GM12878 (cell line): ENCODE results near the gene SFXN5. TPM values are rescaled to one million over a fixed set of nuclear protein-coding genes. Genes with fewer than 3 reads are reported as not detected.

Experiments used
- ATAC-seq: fragments of 200-7000 bp; cut with Tn5 transposase; 3 replicates; pipeline ENCODE4 v1.9.1; 2020; ENCODE audit warnings: mild to moderate bottlenecking, moderate library complexity
- BruUV-seq: library from RNA; stranded (reverse); fragments of 400-500 nt; replicated peaks from 2 replicates; lab custom pipeline; 2021; lab: Mats Ljungman, UMichigan
- CTCF ChIA-PET: fragments of 300-600 bp; sonication (Branson Sonifier 250); formaldehyde crosslinking; extraction: SDS; loops from one replicate; lab custom pipeline; 2021; ENCODE audit warnings: inconsistent platforms; lab: Yijun Ruan, JAX
- POLR2A ChIA-PET: fragments of 350-600 bp; formaldehyde crosslinking; extraction: SDS; loops from one replicate; lab custom pipeline; 2021; ENCODE audit warnings: inconsistent platforms; lab: Charles Lee
- RAD21 ChIA-PET: fragments of 300-600 bp; sonication (Branson Sonifier 250); formaldehyde crosslinking; loops from one replicate; lab custom pipeline; 2023; ENCODE audit warnings: antibody characterized with exemption; ENCODE audit not compliant: unreplicated experiment; lab: Charles Lee
- SMC1A ChIA-PET: fragments of 300-600 bp; sonication (Branson Sonifier 250); formaldehyde crosslinking; loops from one replicate; lab custom pipeline; 2023; ENCODE audit not compliant: unreplicated experiment, uncharacterized antibody; lab: Charles Lee
- DNase-seq: peaks from one replicate; pipeline ENCODE4 v3.0.0-alpha.2; 2011; ENCODE audit warnings: low read depth, low spot score
- FAIRE-seq: peaks from 3 replicates; lab custom pipeline; 2011; peaks lifted over from hg19 to GRCh38; lab: Jason Lieb, UNC
- H2AFZ ChIP-seq: 2 replicates; pipeline ENCODE4 v1.6.0; 2011; ENCODE audit warnings: low read depth, low read length, control low read depth; ENCODE audit not compliant: control insufficient read depth
- H3K27ac ChIP-seq: 2 replicates; pipeline ENCODE4 v1.5.1; 2011; ENCODE audit warnings: control low read depth; ENCODE audit not compliant: control insufficient read depth, insufficient read depth
- H3K27me3 ChIP-seq, 2 experiments: replicated peaks in 1 of 2; 2 replicates each; pipeline versions ENCODE4 v1.6.0 to v1.6.1; 2011; ENCODE audit warnings: low read length in 1 of 2; ENCODE audit not compliant: control insufficient read depth in 2 of 2, insufficient read depth in 2 of 2
- H3K36me3 ChIP-seq, 2 experiments: 2 replicates each; pipeline ENCODE4 v1.5.1; 2011; ENCODE audit warnings: low read length in 1 of 2; ENCODE audit not compliant: control insufficient read depth in 2 of 2, insufficient read depth in 2 of 2
- H3K4me1 ChIP-seq: 2 replicates; pipeline ENCODE4 v1.6.1; 2011; ENCODE audit warnings: mild to moderate bottlenecking, low read length, moderate library complexity, mixed read lengths; ENCODE audit not compliant: control insufficient read depth, insufficient read depth
- H3K4me2 ChIP-seq: 2 replicates; pipeline ENCODE4 v1.6.0; 2011; ENCODE audit warnings: control low read depth; ENCODE audit not compliant: control insufficient read depth, insufficient read depth
- H3K4me3 ChIP-seq: fragments of 200-600 bp; sonication (generic); 2 replicates; pipeline ENCODE4 v1.5.1; 2016
- H3K79me2 ChIP-seq: 2 replicates; pipeline ENCODE4 v1.6.0; 2011; ENCODE audit warnings: low read length; ENCODE audit not compliant: control insufficient read depth, insufficient read depth
- H3K9ac ChIP-seq: 2 replicates; pipeline ENCODE4 v1.8.0; 2011; ENCODE audit warnings: low read length, control low read depth, mixed read lengths; ENCODE audit not compliant: control insufficient read depth, insufficient read depth
- H3K9me3 ChIP-seq: replicated peaks from 3 replicates; pipeline ENCODE4 v1.5.1; 2011; ENCODE audit warnings: mild to moderate bottlenecking, low read length; ENCODE audit not compliant: control insufficient read depth, insufficient read depth
- H4K20me1 ChIP-seq: 2 replicates; pipeline ENCODE4 v1.6.0; 2011; ENCODE audit not compliant: control insufficient read depth, insufficient read depth
- EP300 ChIP-seq, 2 experiments: fragments of 150-350 bp in 1 of 2; IDR thresholded peaks; 2 replicates each; pipeline ENCODE4 v1.6.1; 2011 to 2012; ENCODE audit warnings: low read depth in 2 of 2, low read length in 2 of 2, borderline replicate concordance in 1 of 2, improper control_type of control experiment in 1 of 2, inconsistent platforms in 1 of 2; ENCODE audit not compliant: control insufficient read depth in 1 of 2
- ETV6 ChIP-seq, 2 experiments: fragments of 450-650 bp in 1 of 2; IDR thresholded peaks in 1 of 2; conservative IDR thresholded peaks in 1 of 2; 2 replicates each; pipeline ENCODE4 v1.6.1; 2014; ENCODE audit warnings: antibody characterized with exemption in 1 of 2, borderline replicate concordance in 1 of 2, low read depth in 1 of 2, mild to moderate bottlenecking in 1 of 2, moderate library complexity in 1 of 2
- KDM1A ChIP-seq: fragments of 200-600 bp; sonication (generic); IDR thresholded peaks from 2 replicates; pipeline ENCODE4 v1.6.1; 2016; ENCODE audit warnings: borderline replicate concordance
- KLF5 ChIP-seq: fragments of 450-650 bp; IDR thresholded peaks from 2 replicates; pipeline ENCODE4 v1.6.1; 2014; ENCODE audit warnings: mild to moderate bottlenecking; ENCODE audit not compliant: partially characterized antibody
- LARP7 ChIP-seq: fragments of 450-650 bp; IDR thresholded peaks from 2 replicates; pipeline ENCODE4 v1.6.1; 2017; ENCODE audit warnings: mild to moderate bottlenecking
- MXI1 ChIP-seq: fragments of 150-350 bp; IDR thresholded peaks from 2 replicates; pipeline ENCODE4 v1.6.1; 2011; ENCODE audit warnings: low read depth, mild to moderate bottlenecking, inconsistent platforms, low read length, improper control_type of control experiment
- PAX8 ChIP-seq: fragments of 450-650 bp; IDR thresholded peaks from 2 replicates; pipeline ENCODE4 v1.6.1; 2017; ENCODE audit warnings: mild to moderate bottlenecking, moderate library complexity
- POU2F2 ChIP-seq: IDR thresholded peaks from 3 replicates; pipeline ENCODE4 v1.6.1; 2011; ENCODE audit warnings: low read depth, mild to moderate bottlenecking, low read length, borderline replicate concordance
- RFX5 ChIP-seq: IDR thresholded peaks from 2 replicates; pipeline ENCODE4 v1.6.1; 2011; ENCODE audit warnings: low read depth, low read length, improper control_type of control experiment
- SREBF2 ChIP-seq: IDR thresholded peaks from 2 replicates; pipeline ENCODE4 v1.6.1; 2012; ENCODE audit warnings: mild to moderate bottlenecking, low read length
- TCF12 ChIP-seq: IDR thresholded peaks from 2 replicates; pipeline ENCODE4 v1.6.1; 2011; ENCODE audit warnings: low read depth, mild to moderate bottlenecking, low read length
- WGBS: methylation state at CpG from one replicate; pipeline ENCODE4 v1.1.6; 2016; ENCODE audit warnings: low lambda C conversion rate; ENCODE audit not compliant: insufficient replicate concordance, insufficient coverage; ENCODE audit errors: missing lambda C conversion rate; 5-methylcytosine and 5-hydroxymethylcytosine counted together
- in situ Hi-C: fragments of 300-500 bp; cut with MboI; formaldehyde crosslinking; loops from 9 replicates; pipeline ENCODE4 v1.14.3; 2018; ENCODE audit warnings: mixed read lengths
- intact Hi-C: fragments of 100-400 bp; cut with micrococcal nuclease; formaldehyde crosslinking; loops from one replicate; pipeline ENCODE4 v1.14.2; 2022; ENCODE audit not compliant: unreplicated experiment
- polyA plus RNA-seq, 11 experiments: library from polyadenylated mRNA; depleted of rRNA in 4 of 11; unstranded in 6 of 11; stranded (reverse) in 5 of 11; fragments of >200 nt; fragmentation: Nextera tagmentation in 4 of 11; fragmentation: Illumina TruSeq in 1 of 11; extraction: Ambion mirVana in 4 of 11; extraction: Trizol in 1 of 11; gene quantifications; 1 replicate in 1 of 11; 2 replicates in 10 of 11; pipeline versions ENCODE4 v1.2.1 to v1.2.3, GENCODE V29; 2011 to 2016; ENCODE audit warnings: inconsistent platforms in 2 of 11, missing spikeins in 2 of 11, low read depth in 1 of 11
- total RNA-seq, 4 experiments: library from RNA; depleted of rRNA in 3 of 4; stranded (reverse); fragments of >200 nt in 3 of 4; fragmentation: Illumina TruSeq in 1 of 4; extraction: Trizol in 1 of 4; gene quantifications; 2 replicates each; pipeline versions ENCODE4 v1.2.1 to v1.2.3, GENCODE V29; 2013 to 2021
- TF ChIP-seq, protein P1 (sequence below): fragments of 450-650 bp; IDR thresholded peaks from 2 replicates; pipeline ENCODE4 v1.6.1; 2014; ENCODE audit warnings: mild to moderate bottlenecking
- TF ChIP-seq, protein P2 (sequence below): fragments of 450-650 bp; IDR thresholded peaks from 2 replicates; pipeline ENCODE4 v1.6.1; 2017; ENCODE audit warnings: borderline replicate concordance
- TF ChIP-seq, protein P3 (sequence below): IDR thresholded peaks from 2 replicates; pipeline ENCODE4 v1.6.1; 2012; ENCODE audit warnings: low read depth, low read length, improper control_type of control experiment

The SFXN5 gene
- total and polyA plus RNA-seq, 10 of the 15 experiments (the other 5 are each of a cell fraction or from before 2014, with no cell fraction given) = 3.3 to 15.9 (median 11.2) TPM

DNA sequence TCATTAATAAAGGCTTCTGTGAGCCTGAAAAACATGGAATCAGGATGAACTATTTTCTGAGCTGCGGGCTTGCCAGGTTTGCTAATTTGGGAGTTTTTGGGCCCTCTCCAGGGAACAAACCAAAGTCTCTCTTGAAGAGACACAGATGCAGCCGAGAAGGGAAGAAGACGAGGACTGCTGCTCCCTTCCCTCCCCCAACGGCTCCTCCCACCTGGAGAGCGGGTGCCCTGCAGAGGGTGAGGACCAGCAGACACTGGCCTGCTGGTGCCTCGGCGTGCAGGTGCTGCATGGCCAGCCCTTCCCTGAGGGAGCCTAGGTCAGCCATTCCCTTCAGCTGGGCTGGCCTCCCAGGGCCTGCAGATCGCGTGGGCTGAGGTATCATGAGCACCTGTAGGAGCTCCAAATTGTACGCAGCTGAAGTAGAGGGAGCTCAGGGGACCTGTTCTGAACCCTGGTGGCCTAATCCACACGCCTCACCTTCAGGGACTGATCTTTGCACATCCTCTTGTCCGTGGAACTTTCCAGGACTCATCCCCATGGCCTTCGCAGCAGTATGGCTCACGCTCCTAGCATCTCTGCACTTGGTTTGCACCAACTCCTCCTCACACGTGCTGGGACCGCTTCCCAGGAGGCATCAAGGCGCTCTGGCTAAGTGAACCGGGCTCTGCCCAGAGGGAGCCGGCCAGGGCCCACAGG lies 134.7 kb downstream of the SFXN5 start (continued):
- TF ChIP-seq, protein P1, sequence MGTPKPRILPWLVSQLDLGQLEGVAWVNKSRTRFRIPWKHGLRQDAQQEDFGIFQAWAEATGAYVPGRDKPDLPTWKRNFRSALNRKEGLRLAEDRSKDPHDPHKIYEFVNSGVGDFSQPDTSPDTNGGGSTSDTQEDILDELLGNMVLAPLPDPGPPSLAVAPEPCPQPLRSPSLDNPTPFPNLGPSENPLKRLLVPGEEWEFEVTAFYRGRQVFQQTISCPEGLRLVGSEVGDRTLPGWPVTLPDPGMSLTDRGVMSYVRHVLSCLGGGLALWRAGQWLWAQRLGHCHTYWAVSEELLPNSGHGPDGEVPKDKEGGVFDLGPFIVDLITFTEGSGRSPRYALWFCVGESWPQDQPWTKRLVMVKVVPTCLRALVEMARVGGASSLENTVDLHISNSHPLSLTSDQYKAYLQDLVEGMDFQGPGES = no peak
- TF ChIP-seq KLF5 = no peak
- no peak for TF ChIP-seq SREBF2
- no peak for TF ChIP-seq PAX8
- no peak for TF ChIP-seq MXI1
- TF ChIP-seq, protein P2, sequence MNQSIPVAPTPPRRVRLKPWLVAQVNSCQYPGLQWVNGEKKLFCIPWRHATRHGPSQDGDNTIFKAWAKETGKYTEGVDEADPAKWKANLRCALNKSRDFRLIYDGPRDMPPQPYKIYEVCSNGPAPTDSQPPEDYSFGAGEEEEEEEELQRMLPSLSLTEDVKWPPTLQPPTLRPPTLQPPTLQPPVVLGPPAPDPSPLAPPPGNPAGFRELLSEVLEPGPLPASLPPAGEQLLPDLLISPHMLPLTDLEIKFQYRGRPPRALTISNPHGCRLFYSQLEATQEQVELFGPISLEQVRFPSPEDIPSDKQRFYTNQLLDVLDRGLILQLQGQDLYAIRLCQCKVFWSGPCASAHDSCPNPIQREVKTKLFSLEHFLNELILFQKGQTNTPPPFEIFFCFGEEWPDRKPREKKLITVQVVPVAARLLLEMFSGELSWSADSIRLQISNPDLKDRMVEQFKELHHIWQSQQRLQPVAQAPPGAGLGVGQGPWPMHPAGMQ = no peak
- TF ChIP-seq, all 136 proteins: peak for 0

DNA sequence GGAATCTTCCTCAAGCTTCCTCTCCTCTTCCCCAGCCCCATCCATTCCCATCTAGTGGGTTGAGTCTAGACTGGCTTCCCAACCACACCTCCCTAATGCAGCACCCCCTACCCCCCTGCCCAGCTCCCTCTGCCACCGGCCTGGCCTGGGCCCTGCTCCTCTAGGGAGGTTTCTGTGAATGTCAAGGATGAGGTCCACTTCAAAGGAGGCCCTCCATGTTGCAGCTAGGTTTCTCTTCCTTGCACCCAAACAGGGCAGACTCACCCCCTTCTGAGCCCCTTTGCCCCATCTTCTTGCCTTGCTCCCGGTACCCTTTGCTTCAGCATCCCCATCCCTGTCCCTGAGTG lies 135.9 kb downstream of the SFXN5 start:
- H3K9ac ChIP-seq = no peak overlapping the region
- no peaks in the 10 kb centered on the region; the same call in 1 of the 2 replicates for H3K4me1 ChIP-seq
- H3K27ac ChIP-seq = no peak overlapping the region
- no peak for FAIRE-seq
- no peak for DNase-seq
- H4K20me1 ChIP-seq = no peaks in the 10 kb centered on the region; the same call in 1 of the 2 replicates
- intact Hi-C loops = loop anchor here (1.0 kb wide), 1 partner anchor 42 kb away; no protein-coding TSS in a partner anchor
- H3K4me3 ChIP-seq = no peak overlapping the region
- SMC1A ChIA-PET = interaction anchor here (0.8 to 4.8 kb wide), 4 partner anchors 10 to 93 kb away, joined by 3 to 39 read pairs (median 9); partner anchors contain the start of gene EMX1
- no peak overlapping the region for H2AFZ ChIP-seq
- BruUV-seq = no TSS peak
- in situ Hi-C loops = no loop called here
- no peak overlapping the region for H3K4me2 ChIP-seq
- no peak for ATAC-seq
- H3K36me3 ChIP-seq = no peaks in the 10 kb centered on the region
- POLR2A ChIA-PET = no interaction called here
- TF ChIP-seq EP300 (IDR thresholded peaks at IDR 0.05; ENCODE audit: borderline replicate concordance in 1 of 2, control insufficient read depth in 1 of 2, low read depth in 2 of 2, low read length in 2 of 2) = no peak
- TF ChIP-seq RFX5 = no peak
- TF ChIP-seq, protein P3, sequence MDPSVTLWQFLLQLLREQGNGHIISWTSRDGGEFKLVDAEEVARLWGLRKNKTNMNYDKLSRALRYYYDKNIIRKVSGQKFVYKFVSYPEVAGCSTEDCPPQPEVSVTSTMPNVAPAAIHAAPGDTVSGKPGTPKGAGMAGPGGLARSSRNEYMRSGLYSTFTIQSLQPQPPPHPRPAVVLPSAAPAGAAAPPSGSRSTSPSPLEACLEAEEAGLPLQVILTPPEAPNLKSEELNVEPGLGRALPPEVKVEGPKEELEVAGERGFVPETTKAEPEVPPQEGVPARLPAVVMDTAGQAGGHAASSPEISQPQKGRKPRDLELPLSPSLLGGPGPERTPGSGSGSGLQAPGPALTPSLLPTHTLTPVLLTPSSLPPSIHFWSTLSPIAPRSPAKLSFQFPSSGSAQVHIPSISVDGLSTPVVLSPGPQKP = no peak
- TF ChIP-seq LARP7 = no peak
- TF ChIP-seq TCF12 = no peak
- no peak for TF ChIP-seq ETV6 (conservative IDR thresholded peaks at IDR 0.05 in 1 of 2, IDR thresholded peaks at IDR 0.05 in 1 of 2; ENCODE audit: borderline replicate concordance in 1 of 2, low read depth in 1 of 2)
- no peak for TF ChIP-seq KDM1A
- TF ChIP-seq POU2F2 = no peak
- 81% methylated on average over 2 of the region's 2 CpGs for WGBS
- RAD21 ChIA-PET = interaction anchor here (1.0 to 3.3 kb wide), 3 partner anchors 38 to 49 kb away, joined by 4 to 51 read pairs (median 5); partner anchors contain the start of gene SPR
- no peaks in the 10 kb centered on the region for H3K9me3 ChIP-seq
- CTCF ChIA-PET = interaction anchor here (0.7 to 8.0 kb wide), 13 partner anchors 9 to 516 kb away, joined by 3 to 117 read pairs (median 3); partner anchors contain the start of genes EMX1 and SPR
- no peaks in the 10 kb centered on the region for H3K27me3 ChIP-seq
- H3K79me2 ChIP-seq = no peaks in the 10 kb centered on the region
